Ascending aorta (tissue), 2 donors: ENCODE data around the gene PRR19. TPM values are rescaled to one million over a fixed set of nuclear protein-coding genes. Genes with fewer than 3 reads are reported as not detected.
A peak's percentile ranks its signal among the peaks of the same experiment; 100 is the strongest.

Experiments
- DNase-seq, 2 donors: peaks; one replicate each; pipeline ENCODE4 v3.0.0-alpha.2; 2019; ENCODE audit warnings: low spot score in 2 of 2
- H3K27ac ChIP-seq, 2 donors: fragments of 200-600 bp; sonication (generic); one replicate each; pipeline ENCODE4 v1.5.1; 2016 to 2017; ENCODE audit warnings: mild to moderate bottlenecking in 1 of 2
- H3K27me3 ChIP-seq: fragments of 200-600 bp; sonication (generic); one replicate; pipeline ENCODE4 v1.5.1; 2017
- H3K36me3 ChIP-seq, 2 donors: fragments of 200-600 bp; sonication (generic); one replicate each; pipeline ENCODE4 v1.5.1; 2016
- H3K4me1 ChIP-seq, 2 donors: fragments of 200-600 bp; sonication (generic); one replicate each; pipeline ENCODE4 v1.5.1; 2016 to 2017; ENCODE audit warnings: mild to moderate bottlenecking in 1 of 2
- H3K4me3 ChIP-seq, 2 donors: fragments of 200-600 bp; sonication (generic); one replicate each; pipeline ENCODE4 v1.5.1; 2016 to 2017; ENCODE audit warnings: mild to moderate bottlenecking in 1 of 2
- H3K9me3 ChIP-seq, 2 donors: fragments of 200-600 bp; sonication (generic); one replicate each; pipeline ENCODE4 v1.5.1; 2016
- CTCF ChIP-seq, 3 experiments: fragments of 200-600 bp in 2 of 3; fragments of 450-650 bp in 1 of 3; sonication (generic) in 2 of 3; IDR thresholded peaks; one replicate each; pipeline ENCODE4 v1.5.1; 2016 to 2019; ENCODE audit warnings: antibody characterized with exemption in 3 of 3, mild to moderate bottlenecking in 1 of 3, moderate library complexity in 1 of 3
- intact Hi-C: fragments of 100-400 bp; cut with DNase I; formaldehyde crosslinking; loops from one replicate; pipeline ENCODE4 v1.15.1; 2023
- total RNA-seq: library from RNA; depleted of rRNA; stranded (reverse); fragments of >200 nt; gene quantifications from one replicate; pipeline ENCODE4 v1.1.0, GENCODE V29; 2016

The PRR19 gene
- total RNA-seq, 1 donor from 2014 or later, result not detected

DNA sequence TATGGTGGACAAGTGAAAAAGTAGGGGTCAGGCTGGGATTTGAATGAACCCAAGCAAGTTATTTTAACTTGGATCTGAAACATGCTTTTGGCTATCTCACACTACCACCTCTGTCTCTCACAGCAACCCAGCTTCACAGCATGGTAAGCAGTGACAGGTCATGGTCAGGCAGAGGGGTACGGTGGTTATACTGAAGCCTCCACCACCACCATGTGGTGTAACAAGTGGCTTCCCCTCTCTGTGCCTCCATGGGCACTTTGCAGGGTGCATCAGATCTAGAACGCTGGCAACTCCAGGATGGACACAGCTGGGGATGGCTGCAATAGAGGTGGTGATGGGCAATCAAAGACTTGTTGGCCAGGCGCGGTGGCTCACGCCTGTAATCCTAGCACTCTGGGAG is 10.4 kb downstream of the PRR19 start:
- no peak for TF ChIP-seq CTCF (IDR thresholded peaks at IDR 0.05)
- Histone ChIP-seq H3K9me3 (no peaks in the 10 kb centered on the region), H3K4me3 (no peak overlapping the region), H3K36me3 (no peaks in the 10 kb centered on the region), H3K27me3 (no peaks in the 10 kb centered on the region), H3K4me1 (peaks cover 0 to 3% of the 10 kb centered on the region in 2 donors), H3K27ac (no peak overlapping the region)
- DNase-seq, result no peak
- intact Hi-C loops, result no loop called here

GRCh38 chr19:42313096-42313839 is 11.3 kb downstream of the PRR19 start, which contains the start of gene TMEM145:
TSS of gene TMEM145 (plus strand) at chr19:42313309. CDS start at chr19:42313377, 68 bp downstream.
- H3K36me3 ChIP-seq, result no peaks in the 10 kb centered on the region
- DNase-seq, result no peak
- H3K9me3 ChIP-seq, result no peaks in the 10 kb centered on the region
- no peak within 1 kb of the TSS for H3K27ac ChIP-seq
- peak in 1 of 3 experiments; percentile 12 for TF ChIP-seq CTCF (IDR thresholded peaks at IDR 0.05)
- intact Hi-C loops, result no loop called here
- peak within 1 kb of the TSS; percentile 27 to 54 for H3K4me3 ChIP-seq
- H3K4me1 ChIP-seq, result peaks cover 0 to 3% of the 10 kb centered on the region in 2 donors
- H3K27me3 ChIP-seq, result no peaks in the 10 kb centered on the region

- Histone ChIP-seq H3K4me1 (peaks cover 0 to 3% of the 10 kb centered on the region in 2 donors), H3K27ac (no peak overlapping the region), H3K27me3 (no peaks in the 10 kb centered on the region), H3K36me3 (no peaks in the 10 kb centered on the region), H3K4me3 (no peak overlapping the region), H3K9me3 (no peaks in the 10 kb centered on the region)
- intact Hi-C loops, result no loop called here
- TF ChIP-seq CTCF (IDR thresholded peaks at IDR 0.05), result peak in 1 of 3 experiments; percentile 3
- DNase-seq, result no peak
Observed at GRCh38 chr19:42313840-42314755, 12.2 kb downstream of the PRR19 start.

DNA sequence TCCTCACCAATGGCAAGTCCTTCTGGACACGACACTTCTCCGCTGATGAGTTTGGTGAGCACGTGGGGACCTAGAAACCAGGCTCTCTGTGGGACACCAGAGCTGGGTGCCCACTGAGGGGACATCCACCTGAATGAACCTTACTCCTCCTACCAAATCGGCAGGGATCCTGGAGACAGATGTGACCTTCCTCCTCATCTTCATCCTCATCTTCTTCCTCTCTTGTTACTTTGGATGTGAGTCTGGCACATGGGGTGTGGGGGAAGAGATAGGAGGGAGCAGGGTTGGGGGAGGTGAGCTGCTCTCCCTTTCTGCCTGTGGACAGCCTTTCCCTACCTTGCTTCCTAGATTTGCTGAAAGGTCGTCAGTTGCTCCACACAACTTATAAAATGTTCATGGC is 13.1 kb downstream of the PRR19 start:
- Histone ChIP-seq H3K27me3 (no peaks in the 10 kb centered on the region), H3K36me3 (no peaks in the 10 kb centered on the region), H3K4me3 (no peak overlapping the region), H3K4me1 (peaks cover 0 to 3% of the 10 kb centered on the region in 2 donors), H3K9me3 (no peaks in the 10 kb centered on the region), H3K27ac (no peak overlapping the region)
- DNase-seq, result no peak
- intact Hi-C loops, result no loop called here
- no peak for TF ChIP-seq CTCF (IDR thresholded peaks at IDR 0.05)

DNA sequence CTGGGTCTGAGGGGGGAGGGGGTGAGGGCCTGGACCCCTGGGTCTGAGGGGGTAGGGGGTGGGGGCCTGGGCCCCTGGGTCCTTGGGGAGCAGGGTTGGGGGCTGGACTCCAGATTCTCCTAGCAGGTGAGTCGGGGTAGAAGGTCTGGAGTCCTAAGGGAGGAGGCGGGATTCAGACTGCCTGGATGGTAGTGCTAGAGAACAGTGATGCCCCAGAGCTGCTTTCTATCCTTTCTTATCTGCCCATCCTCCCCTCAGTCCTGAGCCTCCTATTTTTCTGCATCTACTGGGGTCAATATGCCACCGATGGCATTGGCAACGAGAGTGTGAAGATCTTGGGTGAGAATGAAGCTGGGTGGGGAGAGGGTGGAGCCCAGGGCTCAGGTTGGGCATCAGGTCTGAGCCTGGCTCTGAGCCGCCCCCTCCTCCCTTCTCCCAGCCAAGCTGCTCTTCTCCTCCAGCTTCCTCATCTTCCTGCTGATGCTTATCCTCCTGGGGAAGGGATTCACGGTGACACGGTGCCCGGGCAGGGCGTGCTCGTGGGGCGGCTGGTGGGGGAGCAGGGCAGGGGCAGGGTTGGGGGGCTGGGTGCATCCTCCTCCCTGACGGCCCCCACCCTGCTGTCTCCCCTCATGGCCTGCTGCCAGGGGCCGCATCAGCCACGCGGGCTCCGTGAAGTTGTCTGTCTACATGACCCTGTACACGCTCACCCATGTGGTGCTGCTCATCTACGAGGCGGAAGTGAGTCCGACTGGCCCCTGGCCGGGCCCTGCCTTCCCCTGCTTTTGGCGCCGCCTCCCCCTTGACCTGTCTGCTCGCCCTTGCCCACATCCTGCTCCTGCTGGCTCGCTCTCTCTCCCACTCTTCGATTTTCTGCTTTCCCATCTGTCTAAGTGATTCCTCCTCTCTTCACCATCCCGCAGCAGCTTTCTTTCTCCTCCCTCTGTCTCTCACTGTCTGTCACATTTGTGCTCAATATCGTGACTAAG is 14.6 kb downstream of the PRR19 start:
- H3K36me3 ChIP-seq, result no peaks in the 10 kb centered on the region
- no peak for DNase-seq
- no peaks in the 10 kb centered on the region for H3K9me3 ChIP-seq
- no peaks in the 10 kb centered on the region for H3K27me3 ChIP-seq
- no peak overlapping the region for H3K27ac ChIP-seq
- H3K4me1 ChIP-seq, result peaks cover 0 to 3% of the 10 kb centered on the region in 2 donors
- no peak overlapping the region for H3K4me3 ChIP-seq
- intact Hi-C loops, result no loop called here
- TF ChIP-seq CTCF (IDR thresholded peaks at IDR 0.05), result no peak
